SK-N-SH (cell line): Measurements from ENCODE around the gene SRPK1. TPM values are rescaled to one million over a fixed set of nuclear protein-coding genes. Genes with fewer than 3 reads are reported as not detected.

Experiments
- CTCF ChIA-PET: fragments of 300-600, 350-600 bp; formaldehyde crosslinking; extraction: SDS; loops from one replicate; lab custom pipeline; 2021; lab: Yijun Ruan, JAX
- POLR2A ChIA-PET: fragments of 350-600 bp; sonication (Branson Sonifier 250); formaldehyde crosslinking; extraction: SDS; loops from one replicate; lab custom pipeline; 2020; ENCODE audit warnings: antibody characterized with exemption, inconsistent platforms; lab: Yijun Ruan, JAX
- DNase-seq: peaks from one replicate; pipeline ENCODE4 v3.0.0; 2012
- H2AFZ ChIP-seq: fragments of 200-600 bp; sonication (generic); 2 replicates; pipeline ENCODE4 v1.8.1; 2016; ENCODE audit warnings: antibody characterized with exemption, mild to moderate bottlenecking, low read depth
- H3F3A ChIP-seq: fragments of 200-600 bp; sonication (generic); replicated peaks from 2 replicates; pipeline ENCODE3; 2016; ENCODE audit warnings: antibody characterized with exemption, mild to moderate bottlenecking; ENCODE audit not compliant: insufficient read depth
- H3K27ac ChIP-seq, 2 experiments: fragments of 200-500 bp in 1 of 2; fragments of 200-600 bp in 1 of 2; sonication (Bioruptor generic) in 1 of 2; sonication (generic), shearing (Covaris generic) in 1 of 2; 2 replicates each; pipeline versions ENCODE4 v1.5.1 to v1.6.1; 2014 to 2016; ENCODE audit warnings: low read depth in 2 of 2, inconsistent platforms in 1 of 2, low read length in 1 of 2, mild to moderate bottlenecking in 1 of 2, mixed read lengths in 1 of 2
- H3K27me3 ChIP-seq: fragments of 200-600 bp; sonication (generic), shearing (Covaris generic); 2 replicates; pipeline ENCODE4 v1.6.1; 2016; ENCODE audit warnings: mixed run types; ENCODE audit not compliant: insufficient read depth
- H3K36me3 ChIP-seq, 2 experiments: fragments of 200-500 bp in 1 of 2; fragments of 200-600 bp in 1 of 2; sonication (Bioruptor generic) in 1 of 2; sonication (generic) in 1 of 2; replicated peaks in 1 of 2; 2 replicates each; pipeline versions ENCODE3 to v1.5.1; 2014 to 2016; ENCODE audit warnings: low read length in 1 of 2, mild to moderate bottlenecking in 1 of 2; ENCODE audit not compliant: insufficient read depth in 2 of 2, control insufficient read depth in 1 of 2
- H3K4me1 ChIP-seq, 2 experiments: fragments of 200-500 bp in 1 of 2; fragments of 200-600 bp in 1 of 2; sonication (Bioruptor generic) in 1 of 2; sonication (generic), shearing (Covaris generic) in 1 of 2; 2 replicates each; pipeline versions ENCODE4 v1.5.1 to v1.6.1; 2014 to 2016; ENCODE audit warnings: low read depth in 1 of 2, low read length in 1 of 2, mixed run types in 1 of 2; ENCODE audit not compliant: insufficient read depth in 2 of 2, control insufficient read depth in 1 of 2
- H3K4me2 ChIP-seq: fragments of 200-600 bp; sonication (generic), shearing (Covaris generic); 2 replicates; pipeline ENCODE4 v1.6.1; 2017; ENCODE audit warnings: mixed run types
- H3K4me3 ChIP-seq, 2 experiments: fragments of 200-500 bp in 1 of 2; fragments of 200-600 bp in 1 of 2; sonication (Bioruptor generic) in 1 of 2; sonication (generic), shearing (Covaris generic) in 1 of 2; 2 replicates each; pipeline versions ENCODE4 v1.5.1 to v1.8.1; 2014 to 2016; ENCODE audit warnings: low read depth in 2 of 2, inconsistent platforms in 1 of 2, low read length in 1 of 2, mild to moderate bottlenecking in 1 of 2, mixed read lengths in 1 of 2, moderate library complexity in 1 of 2
- H3K79me2 ChIP-seq: fragments of 200-600 bp; sonication (generic); 2 replicates; pipeline ENCODE4 v1.8.1; 2017; ENCODE audit warnings: mild to moderate bottlenecking; ENCODE audit not compliant: insufficient read depth
- H3K9ac ChIP-seq: fragments of 200-600 bp; sonication (generic); 2 replicates; pipeline ENCODE4 v1.6.1; 2017; ENCODE audit warnings: mixed run types
- H3K9me2 ChIP-seq: fragments of 200-600 bp; sonication (generic); 2 replicates; pipeline ENCODE4 v1.6.1; 2017; ENCODE audit warnings: mixed run types
- H3K9me3 ChIP-seq: fragments of 200-600 bp; sonication (generic); 2 replicates; pipeline ENCODE4 v1.6.1; 2017; ENCODE audit warnings: mixed run types, mild to moderate bottlenecking, moderate library complexity
- H4K20me1 ChIP-seq: fragments of 200-600 bp; sonication (generic); 2 replicates; pipeline ENCODE4 v1.6.1; 2017; ENCODE audit warnings: mild to moderate bottlenecking, mixed run types; ENCODE audit not compliant: insufficient read depth
- CTCF ChIP-seq: fragments of 200-600 bp; sonication (generic); IDR thresholded peaks from 2 replicates; pipeline ENCODE4 v1.6.1; 2017; ENCODE audit warnings: antibody characterized with exemption, mild to moderate bottlenecking, moderate library complexity
- FOSL2 ChIP-seq: IDR thresholded peaks from 2 replicates; pipeline ENCODE4 v1.4.0; 2012; ENCODE audit warnings: low read depth, mild to moderate bottlenecking, moderate library complexity, borderline replicate concordance
- FOXJ3 ChIP-seq: sonication (generic); formaldehyde crosslinking; IDR thresholded peaks from 2 replicates; pipeline ENCODE4 v1.5.1; 2020; ENCODE audit warnings: mild to moderate bottlenecking, missing genetic modification reagents
- FOXM1 ChIP-seq: IDR thresholded peaks from 2 replicates; pipeline ENCODE4 v1.4.0; 2012; ENCODE audit warnings: low read depth, mild to moderate bottlenecking
- GABPA ChIP-seq: IDR thresholded peaks from 2 replicates; pipeline ENCODE4 v1.4.0; 2012; ENCODE audit warnings: low read depth, mild to moderate bottlenecking
- GATA2 ChIP-seq: sonication (generic); formaldehyde crosslinking; IDR thresholded peaks from 2 replicates; pipeline ENCODE4 v1.5.0; 2020; ENCODE audit warnings: mild to moderate bottlenecking, missing genetic modification reagents
- JUND ChIP-seq: IDR thresholded peaks from 2 replicates; pipeline ENCODE4 v1.4.0; 2012
- MXI1 ChIP-seq: IDR thresholded peaks from 2 replicates; pipeline ENCODE4 v1.6.1; 2012; ENCODE audit warnings: mild to moderate bottlenecking, low read depth, low read length, improper control_type of control experiment
- RAD21 ChIP-seq: IDR thresholded peaks from 2 replicates; pipeline ENCODE4 v1.6.1; 2012; ENCODE audit warnings: mild to moderate bottlenecking, low read length
- SIN3A ChIP-seq: IDR thresholded peaks from 2 replicates; pipeline ENCODE4 v1.6.1; 2012; ENCODE audit warnings: low read depth, mild to moderate bottlenecking, low read length, moderate library complexity, borderline replicate concordance
- TCF12 ChIP-seq: IDR thresholded peaks from 2 replicates; pipeline ENCODE4 v1.4.0; 2012
- YY1 ChIP-seq: IDR thresholded peaks from 2 replicates; pipeline ENCODE4 v1.4.0; 2012; ENCODE audit warnings: low read depth, mild to moderate bottlenecking
- ZBTB33 ChIP-seq: IDR thresholded peaks from 2 replicates; pipeline ENCODE4 v1.4.0; 2012; ENCODE audit warnings: low read depth, borderline replicate concordance
- WGBS: methylation state at CpG from one replicate; pipeline ENCODE4 v1.1.6; 2017; ENCODE audit warnings: low lambda C conversion rate; 5-methylcytosine and 5-hydroxymethylcytosine counted together
- polyA plus RNA-seq, 3 experiments: library from polyadenylated mRNA; depleted of rRNA; stranded (reverse); fragments of >200 nt; gene quantifications; 2 replicates each; pipeline ENCODE4 v1.2.3, GENCODE V29; 2012

The SRPK1 gene
- polyA plus RNA-seq, 1 of the 3 experiments (the other 2 are of a cell fraction), result 10.6 TPM

- no peak for TF ChIP-seq ZBTB33
- no peak for TF ChIP-seq FOXJ3 (CRISPR knock-in tag)
- TF ChIP-seq GABPA, result no peak
- TF ChIP-seq TCF12, result no peak
- no peak for TF ChIP-seq FOXM1
- TF ChIP-seq GATA2, result no peak
- no peak for TF ChIP-seq RAD21
Observed at GRCh38 chr6:35960187-35960586, 39.3 kb upstream of the SRPK1 start (continued).

GRCh38 chr6:35955970-35956369, 35.1 kb upstream of the SRPK1 start:
- Histone ChIP-seq H3K9ac (no peak overlapping the region), H3K36me3 (no peaks in the 10 kb centered on the region), H3K9me2 (no peaks in the 10 kb centered on the region), H3K9me3 (no peaks in the 10 kb centered on the region), H3K79me2 (no peaks in the 10 kb centered on the region), H3F3A (no peaks in the 10 kb centered on the region), H3K27ac (no peak overlapping the region), H3K4me3 (no peak overlapping the region), H4K20me1 (no peaks in the 10 kb centered on the region), H2AFZ (no peak overlapping the region), H3K27me3 (peaks cover 9% of the 10 kb centered on the region; the same call in 1 of the 2 replicates), H3K4me2 (no peak overlapping the region), H3K4me1 (no peaks in the 10 kb centered on the region)
- ChIA-PET POLR2A (no interaction called here), CTCF (interaction anchor here (0.6 to 0.8 kb wide), 2 partner anchors 139 to 364 kb away, joined by 3 read pairs; no protein-coding TSS in a partner anchor)
- TF ChIP-seq RAD21, result peak; percentile 34; the same call in 1 of the 2 replicates
- no peak for TF ChIP-seq MXI1
- TF ChIP-seq CTCF, result peak; percentile 40
- TF ChIP-seq YY1, result no peak
- TF ChIP-seq FOSL2, result no peak
- WGBS, result 63% methylated on average over 4 of the region's 4 CpGs
- no peak for DNase-seq

- CTCF ChIA-PET, result interaction anchor here (0.6 kb wide), 1 partner anchor 575 kb away, joined by 3 read pairs; no protein-coding TSS in a partner anchor
- WGBS, result 72% methylated on average over 5 of the region's 5 CpGs
- Histone ChIP-seq H3K9ac (no peak overlapping the region), H3K27ac (no peak overlapping the region), H3K4me1 (no peaks in the 10 kb centered on the region), H3K36me3 (no peaks in the 10 kb centered on the region), H3K79me2 (no peaks in the 10 kb centered on the region), H3K9me2 (no peaks in the 10 kb centered on the region), H3K9me3 (no peaks in the 10 kb centered on the region), H3K4me3 (no peak overlapping the region), H2AFZ (no peak overlapping the region), H3K4me2 (no peak overlapping the region), H4K20me1 (no peaks in the 10 kb centered on the region), H3F3A (no peaks in the 10 kb centered on the region), H3K27me3 (peaks cover 8% of the 10 kb centered on the region; the same call in 1 of the 2 replicates)
- TF ChIP-seq SIN3A, result no peak
- no peak for TF ChIP-seq JUND
- no peak for DNase-seq
- POLR2A ChIA-PET, result no interaction called here
Observed at GRCh38 chr6:35955521-35955920, 34.6 kb upstream of the SRPK1 start.
